NCI-H1048 (cell line): ENCODE data around the gene HBA2.
"Not testable (repeated sequence)": the region's sequence is repeated elsewhere in the genome, so short reads cannot be mapped to it uniquely, and the experiment has no call there.

ENCODE experiments used
- DNase-seq: peaks from one replicate; lab custom pipeline; 2025; lab: John Stamatoyannopoulos, UW

The HBA2 gene

DNA sequence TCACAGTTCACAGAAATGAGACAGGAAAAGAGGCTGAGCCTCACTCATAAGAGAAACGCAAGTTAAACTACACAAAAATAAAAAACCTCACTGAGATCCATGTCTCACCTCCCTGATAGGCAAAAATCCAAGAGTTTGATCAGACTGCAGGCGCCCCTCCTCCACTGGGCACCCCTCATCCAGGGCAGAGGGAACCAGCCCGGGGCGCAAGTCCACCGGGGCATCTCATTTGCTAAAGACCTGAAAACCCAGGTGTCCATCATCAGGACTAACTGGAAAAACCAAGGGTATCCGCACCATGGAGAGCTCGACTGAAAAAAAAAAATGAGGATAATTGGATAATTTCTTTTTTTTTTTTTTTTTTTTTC is 17.7 kb upstream of the HBA2 start:
- no peak for DNase-seq

DNA sequence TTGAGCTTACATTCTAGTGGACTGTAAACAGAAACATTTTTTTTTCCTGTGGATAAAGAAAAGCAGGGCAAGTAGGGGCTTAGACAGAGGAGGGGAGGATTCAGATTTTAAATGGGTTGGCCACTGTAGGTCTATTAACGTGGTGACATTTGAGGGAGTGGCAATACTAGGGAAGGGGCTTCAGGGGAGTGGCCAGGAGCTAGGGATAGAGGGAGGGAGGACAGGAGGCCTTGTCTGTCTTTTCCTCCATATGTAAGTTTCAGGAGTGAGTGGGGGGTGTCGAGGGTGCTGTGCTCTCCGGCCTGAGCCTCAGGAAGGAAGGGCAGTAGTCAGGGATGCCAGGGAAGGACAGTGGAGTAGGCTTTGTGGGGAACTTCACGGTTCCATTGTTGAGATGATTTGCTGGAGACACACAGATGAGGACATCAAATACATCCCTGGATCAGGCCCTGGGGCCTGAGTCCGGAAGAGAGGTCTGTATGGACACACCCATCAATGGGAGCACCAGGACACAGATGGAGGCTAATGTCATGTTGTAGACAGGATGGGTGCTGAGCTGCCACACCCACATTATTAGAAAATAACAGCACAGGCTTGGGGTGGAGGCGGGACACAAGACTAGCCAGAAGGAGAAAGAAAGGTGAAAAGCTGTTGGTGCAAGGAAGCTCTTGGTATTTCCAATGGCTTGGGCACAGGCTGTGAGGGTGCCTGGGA is 13.4 kb upstream of the HBA2 start:
- DNase-seq, result no peak

DNA sequence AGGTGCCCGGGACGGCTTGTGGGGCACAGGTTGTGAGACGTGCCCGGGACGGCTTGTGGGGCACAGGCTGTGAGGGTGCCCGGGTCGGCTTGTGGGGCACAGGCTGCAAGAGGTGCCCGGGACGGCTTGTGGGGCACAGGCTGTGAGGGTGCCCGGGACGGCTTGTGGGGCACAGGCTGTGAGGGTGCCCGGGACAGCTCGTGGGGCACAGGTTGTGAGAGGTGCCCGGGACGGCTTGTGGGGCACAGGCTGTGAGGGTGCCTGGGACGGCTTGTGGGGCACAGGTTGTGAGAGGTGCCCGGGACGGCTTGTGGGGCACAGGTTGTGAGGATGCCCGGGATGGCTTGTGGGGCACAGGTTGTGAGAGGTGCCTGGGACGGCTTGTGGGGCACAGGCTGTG is 12.4 kb upstream of the HBA2 start:
- DNase-seq, result not testable (repeated sequence)

DNA sequence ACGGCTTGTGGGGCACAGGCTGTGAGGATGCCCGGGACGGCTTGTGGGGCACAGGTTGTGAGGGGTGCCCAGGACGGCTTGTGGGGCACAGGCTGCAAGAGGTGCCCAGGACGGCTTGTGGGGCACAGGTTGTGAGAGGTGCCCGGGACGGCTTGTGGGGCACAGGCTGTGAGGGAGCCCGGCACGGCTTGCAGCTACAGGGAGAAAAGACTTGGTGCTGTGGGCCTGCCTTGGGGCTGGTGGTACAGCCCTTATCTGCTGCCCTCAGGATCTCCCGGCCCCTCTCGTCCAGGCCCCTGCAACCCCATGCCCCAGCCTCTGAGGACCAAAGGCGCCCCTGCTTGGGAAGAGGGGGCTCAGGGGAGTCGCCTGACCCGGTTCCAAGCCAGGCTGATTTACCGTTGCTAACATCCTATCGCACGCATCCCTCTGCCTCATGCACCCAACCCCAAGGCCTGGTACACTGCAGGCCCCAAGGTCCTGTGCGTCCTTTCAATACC is 11.9 kb upstream of the HBA2 start:
- no peak for DNase-seq

DNA sequence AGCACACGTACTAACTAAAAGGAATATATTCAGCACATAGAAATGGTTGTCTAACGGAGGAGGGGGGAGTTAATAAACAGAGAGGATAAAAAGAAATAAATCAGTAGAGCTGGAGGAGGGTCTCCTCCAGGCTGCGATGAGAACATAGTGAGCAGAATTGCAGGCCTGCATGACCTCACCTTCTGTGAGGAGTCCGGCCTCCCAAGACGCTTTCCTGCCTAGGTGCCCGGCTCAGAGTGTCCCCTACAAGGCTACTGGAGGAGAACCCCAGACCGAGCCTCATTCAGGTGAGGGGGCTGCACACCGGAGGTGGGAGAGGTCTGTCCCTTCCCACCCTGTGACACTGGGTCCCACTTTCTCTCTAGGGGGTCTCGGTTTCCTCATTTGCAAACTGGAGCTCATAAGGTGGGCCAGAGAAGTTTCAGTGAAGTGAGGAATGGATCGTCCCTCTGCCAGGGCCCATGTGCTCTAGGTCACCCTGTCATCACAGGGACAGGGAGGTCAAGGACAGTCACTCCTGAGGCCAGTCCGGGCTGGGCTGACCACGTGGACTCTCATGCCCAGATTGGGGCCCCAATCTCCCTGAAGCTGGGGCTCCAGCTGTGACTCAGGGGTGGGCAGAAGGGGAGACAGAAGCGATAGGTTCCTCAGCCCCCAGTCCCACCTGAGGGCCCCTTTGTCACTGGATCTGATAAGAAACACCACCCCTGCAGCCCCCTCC is 10.2 kb upstream of the HBA2 start:
- no peak for DNase-seq

DNA sequence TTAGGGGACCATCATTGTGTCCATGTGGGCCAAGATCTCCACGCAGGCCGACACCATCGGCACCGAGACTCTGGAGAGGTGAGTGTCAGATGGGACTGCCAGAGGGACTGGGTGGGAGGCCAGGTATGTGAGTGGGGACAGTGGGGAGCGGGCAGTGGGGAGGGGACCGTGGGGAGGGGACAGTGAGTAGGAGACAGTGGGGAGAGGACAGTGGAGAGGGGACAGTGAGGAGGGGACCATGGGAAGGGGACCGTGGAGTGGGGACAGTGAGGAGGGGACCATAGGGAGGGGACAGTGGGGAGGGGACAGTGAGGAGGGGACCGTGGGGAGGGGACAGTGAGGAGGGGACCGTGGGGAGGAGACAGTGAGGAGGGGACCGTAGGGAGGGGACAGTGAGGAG is 9.5 kb upstream of the HBA2 start:
- not testable (repeated sequence) for DNase-seq

DNA sequence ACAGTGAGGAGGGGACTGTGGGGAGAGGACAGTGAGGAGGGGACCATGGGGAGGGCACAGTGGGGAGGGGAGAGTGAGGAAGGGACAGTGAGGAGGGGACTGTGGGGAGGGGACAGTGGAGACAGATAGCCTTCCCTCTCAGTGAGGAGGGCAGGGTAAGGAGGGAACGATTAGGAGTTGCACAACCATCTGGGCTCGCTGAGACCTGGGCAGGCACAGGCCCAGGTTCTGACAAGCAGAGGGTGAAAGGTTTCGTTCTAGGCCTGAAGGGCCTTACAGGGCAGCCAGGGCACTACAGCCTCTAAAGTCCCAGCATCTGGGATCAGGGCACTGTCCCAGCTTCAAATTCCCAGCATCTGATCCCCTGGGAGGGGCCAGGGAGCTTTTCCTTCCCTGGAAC is 9.0 kb upstream of the HBA2 start:
- not testable (repeated sequence) for DNase-seq

DNA sequence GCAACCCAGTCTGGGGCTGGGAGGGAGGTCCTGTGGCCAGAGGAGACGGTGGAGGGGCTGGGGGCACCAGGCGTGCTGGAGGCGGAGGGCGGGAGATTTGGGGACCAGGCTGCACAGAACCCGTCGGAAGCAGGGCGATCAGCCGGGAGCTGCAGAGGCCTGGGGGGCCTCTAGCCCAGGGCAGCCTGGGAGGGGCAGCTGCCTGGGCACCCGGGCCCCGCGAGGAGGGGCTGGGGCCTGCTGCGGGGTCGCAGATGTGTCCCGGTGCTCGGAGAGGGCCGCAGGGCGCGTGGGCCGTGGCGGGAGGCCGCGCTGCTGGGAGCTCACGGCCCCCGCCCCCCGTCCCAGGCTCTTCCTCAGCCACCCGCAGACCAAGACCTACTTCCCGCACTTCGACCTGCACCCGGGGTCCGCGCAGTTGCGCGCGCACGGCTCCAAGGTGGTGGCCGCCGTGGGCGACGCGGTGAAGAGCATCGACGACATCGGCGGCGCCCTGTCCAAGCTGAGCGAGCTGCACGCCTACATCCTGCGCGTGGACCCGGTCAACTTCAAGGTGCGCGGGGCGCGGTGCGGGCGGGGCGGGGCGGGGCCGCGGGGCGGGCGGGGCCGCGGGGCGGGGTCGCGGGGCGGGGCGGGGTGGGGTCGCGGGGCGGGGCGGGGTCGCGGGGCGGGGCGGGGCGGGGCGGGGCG is 8.4 kb upstream of the HBA2 start:
- not testable (repeated sequence) for DNase-seq

DNA sequence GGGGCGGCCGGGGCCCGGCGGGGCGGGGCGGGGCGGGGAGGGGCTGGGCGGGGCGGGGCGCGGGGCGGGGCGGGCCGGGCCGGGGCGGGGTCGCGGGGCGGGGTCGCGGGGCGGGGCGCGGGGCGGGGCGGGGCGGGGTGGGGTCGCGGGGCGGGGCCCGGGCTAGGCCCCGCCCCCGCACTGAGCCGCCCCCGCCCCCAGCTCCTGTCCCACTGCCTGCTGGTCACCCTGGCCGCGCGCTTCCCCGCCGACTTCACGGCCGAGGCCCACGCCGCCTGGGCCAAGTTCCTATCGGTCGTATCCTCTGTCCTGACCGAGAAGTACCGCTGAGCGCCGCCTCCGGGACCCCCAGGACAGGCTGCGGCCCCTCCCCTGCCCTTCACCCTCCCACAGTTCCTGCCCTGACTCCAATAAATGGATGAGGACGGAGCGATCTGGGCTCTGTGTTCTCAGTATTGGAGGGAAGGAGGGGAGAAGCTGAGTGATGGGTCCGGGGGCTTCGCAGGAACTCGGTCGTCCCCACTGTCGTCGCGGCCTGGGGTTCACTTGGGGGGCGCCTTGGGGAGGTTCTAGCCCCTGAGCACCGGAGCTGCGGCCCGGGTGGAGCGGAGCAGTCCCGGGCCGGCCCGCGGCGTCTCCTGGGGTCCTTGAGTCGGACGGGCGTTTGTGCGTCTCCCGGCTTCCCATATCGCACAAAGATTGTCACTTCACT is 7.7 kb upstream of the HBA2 start:
- DNase-seq, result no peak

DNA sequence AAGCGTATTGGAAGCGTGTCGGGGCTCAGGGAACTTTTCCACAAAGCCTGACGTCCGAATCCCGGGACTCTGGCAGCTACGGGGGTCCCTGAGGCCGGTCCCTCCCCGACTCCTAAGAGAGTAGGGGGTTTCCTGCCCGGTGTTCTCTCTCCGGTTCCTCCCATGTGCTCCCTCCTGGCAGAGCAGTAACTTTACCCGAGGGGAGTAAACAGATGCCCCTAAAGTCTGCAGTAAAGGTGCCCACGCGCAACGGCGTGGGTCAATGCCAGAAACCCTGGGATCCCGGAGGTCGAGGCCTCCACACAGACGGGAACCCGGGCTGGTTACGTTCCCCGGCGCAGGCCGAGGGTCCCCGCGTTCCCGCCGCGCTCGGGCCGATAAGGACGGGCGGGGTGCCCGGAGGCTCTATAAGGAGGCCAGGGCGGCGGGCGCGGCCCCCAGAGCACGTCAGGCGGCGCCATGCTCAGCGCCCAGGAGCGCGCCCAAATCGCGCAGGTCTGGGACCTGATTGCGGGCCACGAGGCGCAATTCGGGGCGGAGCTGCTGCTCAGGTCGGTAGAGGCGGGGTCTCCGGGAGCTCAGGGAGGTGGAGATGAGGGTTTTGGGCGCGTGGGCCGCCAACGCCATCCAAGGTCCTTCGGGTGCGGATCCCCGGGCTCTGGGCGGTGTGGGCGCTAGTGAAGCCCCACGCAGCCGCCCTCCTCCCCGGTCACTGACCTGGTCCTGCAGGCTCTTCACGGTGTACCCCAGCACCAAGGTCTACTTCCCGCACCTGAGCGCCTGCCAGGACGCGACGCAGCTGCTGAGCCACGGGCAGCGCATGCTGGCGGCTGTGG is 6.9 kb upstream of the HBA2 start, which contains the start of gene HBM:
TSS of gene HBM (plus strand) at position 440 of the 836 bp plus-strand sequence. CDS start at position 460, 20 bp downstream.
- DNase-seq, result no peak

DNA sequence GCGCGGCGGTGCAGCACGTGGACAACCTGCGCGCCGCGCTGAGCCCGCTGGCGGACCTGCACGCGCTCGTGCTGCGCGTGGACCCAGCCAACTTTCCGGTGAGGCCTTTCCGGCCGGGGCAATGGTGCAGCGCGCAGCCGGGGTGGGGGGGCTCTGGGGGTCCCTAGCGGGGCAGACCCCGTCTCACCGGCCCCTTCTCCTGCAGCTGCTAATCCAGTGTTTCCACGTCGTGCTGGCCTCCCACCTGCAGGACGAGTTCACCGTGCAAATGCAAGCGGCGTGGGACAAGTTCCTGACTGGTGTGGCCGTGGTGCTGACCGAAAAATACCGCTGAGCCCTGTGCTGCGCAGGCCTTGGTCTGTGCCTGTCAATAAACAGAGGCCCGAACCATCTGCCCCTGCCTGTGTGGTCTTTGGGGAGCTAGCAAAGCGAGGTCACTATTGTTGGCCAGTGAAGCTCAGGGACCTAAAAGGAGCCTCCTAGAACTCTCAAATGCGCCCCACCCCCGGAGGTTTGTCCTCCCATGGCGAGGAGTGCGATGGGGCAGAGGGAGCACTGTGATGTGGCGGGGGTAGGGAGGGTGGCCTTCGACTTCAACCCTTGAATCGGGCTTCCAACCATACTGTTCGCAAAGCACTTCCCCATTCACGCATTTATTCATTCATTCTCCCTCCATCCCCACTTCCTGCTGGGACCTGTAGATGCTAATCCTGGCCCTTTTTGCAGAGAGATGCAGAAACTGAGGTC is 6.1 kb upstream of the HBA2 start:
- no peak for DNase-seq

DNA sequence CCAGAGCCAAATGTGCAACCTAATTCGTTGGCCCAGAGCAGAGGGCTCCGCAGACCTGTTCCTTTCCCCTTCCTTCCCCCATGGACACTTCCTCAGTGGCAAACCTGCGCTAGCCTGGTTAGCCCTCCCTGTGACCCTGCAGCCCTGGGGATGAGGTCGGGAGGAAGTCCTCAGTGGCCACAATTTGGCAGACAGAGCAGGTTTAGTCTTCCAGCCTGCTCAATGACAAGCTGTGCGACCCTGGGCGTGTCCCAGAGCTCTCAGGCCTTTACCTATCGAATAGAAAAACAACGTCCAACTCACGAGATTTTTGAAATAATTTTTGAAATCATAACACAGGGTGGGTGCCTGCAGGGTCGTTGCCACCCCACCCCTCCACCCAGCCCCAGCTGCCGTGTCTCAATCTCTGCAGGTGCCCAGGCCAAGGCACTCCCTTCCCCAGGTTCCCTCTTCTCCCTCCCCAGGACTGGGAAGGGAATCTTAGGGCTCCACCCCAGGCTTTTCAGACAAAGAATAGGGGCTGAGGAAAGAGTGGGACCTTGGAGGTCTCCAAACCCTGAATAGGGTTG is 5.5 kb upstream of the HBA2 start:
- no peak for DNase-seq

DNA sequence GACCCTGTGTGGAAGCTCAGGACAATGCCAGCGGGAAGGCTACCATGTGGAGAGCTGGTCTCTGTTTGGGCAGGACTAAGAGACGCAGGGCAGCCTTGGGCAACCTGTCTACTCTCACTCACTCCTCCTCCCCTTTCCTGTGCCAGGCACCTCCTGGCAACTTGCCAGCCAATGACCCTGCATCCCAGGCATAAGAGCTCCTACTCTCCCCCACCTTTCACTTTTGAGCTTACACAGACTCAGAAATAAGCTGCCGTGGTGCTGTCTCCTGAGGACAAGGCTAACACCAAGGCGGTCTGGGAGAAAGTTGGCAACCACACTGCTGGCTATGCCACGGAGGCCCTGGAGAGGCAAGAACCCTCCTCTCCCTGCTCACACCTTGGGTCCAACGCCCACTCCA is 4.3 kb upstream of the HBA2 start:
- DNase-seq, result no peak

DNA sequence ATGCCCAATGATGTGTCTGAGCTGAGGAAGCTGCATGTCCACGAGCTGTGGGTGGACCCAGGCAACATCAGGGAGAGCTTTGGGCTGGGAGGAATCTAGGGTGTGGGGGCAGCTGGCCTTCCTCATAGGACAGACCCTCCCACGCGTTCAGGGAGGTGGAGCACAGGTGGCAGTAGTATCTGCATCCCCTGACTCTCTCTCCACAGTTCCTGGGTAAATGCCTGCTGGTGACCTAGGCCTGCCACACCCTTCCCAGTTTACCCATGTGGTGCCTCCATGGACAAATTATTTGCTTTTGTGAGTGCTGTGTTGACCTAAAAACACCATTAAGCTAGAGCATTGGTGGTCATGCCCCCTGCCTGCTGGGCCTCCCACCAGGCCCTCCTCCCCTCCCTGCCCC is 3.7 kb upstream of the HBA2 start:
- DNase-seq, result no peak

DNA sequence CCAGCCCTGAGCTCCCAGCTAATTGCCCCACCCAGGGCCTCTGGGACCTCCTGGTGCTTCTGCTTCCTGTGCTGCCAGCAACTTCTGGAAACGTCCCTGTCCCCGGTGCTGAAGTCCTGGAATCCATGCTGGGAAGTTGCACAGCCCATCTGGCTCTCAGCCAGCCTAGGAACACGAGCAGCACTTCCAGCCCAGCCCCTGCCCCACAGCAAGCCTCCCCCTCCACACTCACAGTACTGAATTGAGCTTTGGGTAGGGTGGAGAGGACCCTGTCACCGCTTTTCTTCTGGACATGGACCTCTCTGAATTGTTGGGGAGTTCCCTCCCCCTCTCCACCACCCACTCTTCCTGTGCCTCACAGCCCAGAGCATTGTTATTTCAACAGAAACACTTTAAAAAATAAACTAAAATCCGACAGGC is 2.6 kb upstream of the HBA2 start:
- not testable (repeated sequence) for DNase-seq

DNA sequence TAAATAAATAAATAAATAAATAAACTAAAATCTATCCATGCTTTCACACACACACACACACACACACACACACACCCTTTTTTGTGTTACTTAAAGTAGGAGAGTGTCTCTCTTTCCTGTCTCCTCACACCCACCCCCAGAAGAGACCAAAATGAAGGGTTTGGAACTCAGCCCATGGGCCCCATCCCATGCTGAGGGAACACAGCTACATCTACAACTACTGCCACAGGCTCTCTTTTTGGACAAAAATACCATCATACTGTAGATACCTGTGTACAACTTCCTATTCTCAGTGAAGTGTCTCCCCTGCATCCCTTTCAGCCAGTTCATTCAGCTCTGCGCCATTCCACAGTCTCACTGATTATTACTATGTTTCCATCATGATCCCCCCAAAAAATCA is 1.9 kb upstream of the HBA2 start:
- DNase-seq, result no peak

DNA sequence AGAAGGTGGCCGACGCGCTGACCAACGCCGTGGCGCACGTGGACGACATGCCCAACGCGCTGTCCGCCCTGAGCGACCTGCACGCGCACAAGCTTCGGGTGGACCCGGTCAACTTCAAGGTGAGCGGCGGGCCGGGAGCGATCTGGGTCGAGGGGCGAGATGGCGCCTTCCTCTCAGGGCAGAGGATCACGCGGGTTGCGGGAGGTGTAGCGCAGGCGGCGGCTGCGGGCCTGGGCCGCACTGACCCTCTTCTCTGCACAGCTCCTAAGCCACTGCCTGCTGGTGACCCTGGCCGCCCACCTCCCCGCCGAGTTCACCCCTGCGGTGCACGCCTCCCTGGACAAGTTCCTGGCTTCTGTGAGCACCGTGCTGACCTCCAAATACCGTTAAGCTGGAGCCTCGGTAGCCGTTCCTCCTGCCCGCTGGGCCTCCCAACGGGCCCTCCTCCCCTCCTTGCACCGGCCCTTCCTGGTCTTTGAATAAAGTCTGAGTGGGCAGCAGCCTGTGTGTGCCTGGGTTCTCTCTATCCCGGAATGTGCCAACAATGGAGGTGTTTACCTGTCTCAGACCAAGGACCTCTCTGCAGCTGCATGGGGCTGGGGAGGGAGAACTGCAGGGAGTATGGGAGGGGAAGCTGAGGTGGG is 657 bp downstream of the HBA2 start:
- not testable (repeated sequence) for DNase-seq

DNA sequence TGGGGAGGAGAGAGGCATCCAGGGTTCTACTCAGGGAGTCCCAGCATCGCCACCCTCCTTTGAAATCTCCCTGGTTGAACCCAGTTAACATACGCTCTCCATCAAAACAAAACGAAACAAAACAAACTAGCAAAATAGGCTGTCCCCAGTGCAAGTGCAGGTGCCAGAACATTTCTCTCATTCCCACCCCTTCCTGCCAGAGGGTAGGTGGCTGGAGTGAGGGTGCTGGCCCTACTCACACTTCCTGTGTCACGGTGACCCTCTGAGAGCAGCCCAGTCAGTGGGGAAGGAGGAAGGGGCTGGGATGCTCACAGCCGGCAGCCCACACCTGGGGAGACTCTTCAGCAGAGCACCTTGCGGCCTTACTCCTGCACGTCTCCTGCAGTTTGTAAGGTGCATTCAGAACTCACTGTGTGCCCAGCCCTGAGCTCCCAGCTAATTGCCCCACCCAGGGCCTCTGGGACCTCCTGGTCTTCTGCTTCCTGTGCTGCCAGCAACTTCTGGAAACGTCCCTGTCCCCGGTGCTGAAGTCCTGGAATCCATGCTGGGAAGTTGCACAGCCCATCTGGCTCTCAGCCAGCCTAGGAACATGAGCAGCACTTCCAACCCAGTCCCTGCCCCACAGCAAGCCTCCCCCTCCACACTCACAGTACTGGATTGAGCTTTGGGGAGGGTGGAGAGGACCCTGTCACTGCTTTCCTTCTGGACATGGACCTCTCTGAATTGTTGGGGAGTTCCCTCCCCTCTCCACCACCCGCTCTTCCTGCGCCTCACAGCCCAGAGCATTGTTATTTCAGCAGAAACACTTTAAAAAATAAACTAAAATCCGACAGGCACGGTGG is 1.5 kb downstream of the HBA2 start:
- not testable (repeated sequence) for DNase-seq
